ENCODE results near the gene CWC15.
"Not testable (repeated sequence)": the region's sequence is repeated elsewhere in the genome, so short reads cannot be mapped to it uniquely, and the experiment has no call there.

Gene CWC15

DNA sequence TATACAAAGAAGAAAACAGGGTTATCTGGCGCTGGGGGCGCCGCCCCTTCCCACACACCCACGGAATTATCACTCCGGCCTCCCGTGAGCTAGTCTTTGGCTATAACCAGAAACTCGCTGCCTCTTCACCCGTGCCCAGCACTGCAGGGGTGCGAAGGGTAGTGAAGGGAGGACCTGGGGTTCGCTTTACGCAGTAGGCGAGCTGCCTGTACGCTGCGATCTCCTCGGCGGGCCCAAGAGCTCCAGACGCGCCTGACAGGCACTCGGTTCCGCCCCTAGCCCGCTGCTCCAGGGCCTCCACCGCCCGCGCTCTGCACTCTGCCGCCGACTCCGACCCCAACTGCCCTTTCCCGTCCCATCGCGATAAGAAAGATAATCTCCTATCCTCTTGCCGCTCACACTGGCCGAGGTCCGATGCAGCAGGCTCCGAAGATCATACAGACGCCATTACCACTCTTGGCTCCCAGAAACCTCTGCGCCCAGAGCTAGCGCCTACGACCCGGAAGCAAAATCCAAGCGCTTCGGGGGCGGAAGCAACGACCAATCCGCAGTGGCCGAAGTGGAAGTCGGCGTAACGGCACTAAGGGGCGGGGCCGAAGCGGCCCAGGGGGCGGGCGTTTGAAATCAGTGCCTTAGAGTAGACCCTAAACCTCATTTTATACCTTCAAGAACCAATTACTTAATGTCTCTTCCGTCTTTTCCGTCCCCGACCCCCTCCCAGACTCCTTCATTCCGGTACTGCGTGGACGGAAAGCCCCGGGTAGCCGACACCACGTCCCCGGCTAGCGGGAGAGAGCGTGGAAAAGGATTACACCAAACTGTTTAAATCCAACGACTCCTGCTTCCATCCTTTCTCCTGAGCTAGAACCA is at the start of gene CWC15, which contains the start of gene KDM4D:
CWC15 (minus strand) TSS at position 458 of the 870 bp plus-strand sequence. CDS start 1,371 bp downstream, outside the sequence.
KDM4D (plus strand) TSS at position 611 of the 870 bp plus-strand sequence. CDS start 23,664 bp downstream, outside the sequence.
- peak; percentile 79 for DNase-seq

DNA sequence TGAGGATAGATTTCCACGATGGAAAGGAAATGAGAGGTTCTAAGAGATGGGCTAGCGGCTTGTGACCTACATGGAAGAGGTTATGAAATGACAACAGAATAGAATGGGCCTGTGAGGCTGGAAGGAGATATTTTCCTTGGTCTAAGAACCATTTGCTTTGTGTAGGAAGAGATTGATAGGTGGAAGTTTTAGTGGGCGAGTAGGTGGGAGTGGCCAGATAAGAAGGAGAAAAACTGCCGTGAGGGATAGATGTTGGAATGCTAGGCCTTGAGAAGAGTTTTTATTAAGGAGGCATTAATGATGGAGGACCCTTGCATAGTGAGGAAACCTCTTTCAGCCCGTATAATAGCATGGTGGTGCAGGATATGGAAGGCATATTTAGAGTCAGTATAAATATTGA is 48.1 kb upstream of the CWC15 start:
- DNase-seq = not testable (repeated sequence)

DNA sequence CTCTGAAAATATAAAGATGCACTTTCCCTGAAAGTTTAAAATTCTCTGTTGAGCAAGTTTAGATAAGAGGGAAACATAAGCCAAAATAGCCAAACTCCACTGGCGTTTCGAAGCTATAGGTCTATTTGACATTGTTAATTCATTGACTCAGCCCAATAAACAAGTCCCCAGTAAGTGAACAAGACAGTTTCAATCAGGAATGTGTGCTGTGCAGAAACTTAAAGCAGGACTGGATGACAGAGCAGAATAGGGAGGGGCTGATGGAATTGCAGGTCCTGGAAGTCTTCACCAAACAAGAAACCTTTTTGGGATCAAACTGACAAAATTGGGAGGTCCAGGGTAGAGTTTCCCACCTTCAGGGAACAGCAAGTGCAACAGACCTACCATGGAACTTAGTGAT is 42.8 kb upstream of the CWC15 start:
- DNase-seq = no peak

DNA sequence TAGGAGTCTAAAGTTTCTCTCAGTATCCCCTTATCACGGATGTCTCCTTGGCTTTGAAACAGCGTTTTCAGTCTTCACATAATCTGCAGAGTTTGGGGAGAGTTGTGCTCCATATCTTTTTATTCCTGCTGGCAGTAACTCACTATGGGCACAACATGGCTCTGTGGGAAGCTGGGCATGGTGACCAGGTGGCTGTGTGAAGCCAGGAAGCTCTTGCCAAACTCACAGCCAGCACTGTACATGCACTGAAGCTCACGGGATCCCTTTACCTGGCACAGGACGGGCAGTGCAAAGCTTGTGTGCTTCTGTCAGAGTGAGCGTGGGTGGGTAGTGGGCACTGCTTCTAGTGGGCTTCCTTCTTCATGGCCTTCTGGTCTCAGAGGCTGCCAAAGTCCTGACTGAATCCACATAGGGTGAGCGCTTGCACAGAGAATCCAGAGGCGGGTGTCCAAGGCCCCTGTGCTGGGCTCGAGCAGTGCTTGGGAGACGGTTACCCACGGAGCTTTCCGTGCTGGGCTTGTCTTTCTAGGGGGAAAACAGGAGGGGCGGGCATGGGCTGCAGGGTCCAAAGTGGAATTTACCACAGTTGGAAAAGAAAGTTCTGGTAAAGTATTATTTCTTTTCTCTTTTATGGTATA is 40.9 kb upstream of the CWC15 start:
- no peak for DNase-seq

DNA sequence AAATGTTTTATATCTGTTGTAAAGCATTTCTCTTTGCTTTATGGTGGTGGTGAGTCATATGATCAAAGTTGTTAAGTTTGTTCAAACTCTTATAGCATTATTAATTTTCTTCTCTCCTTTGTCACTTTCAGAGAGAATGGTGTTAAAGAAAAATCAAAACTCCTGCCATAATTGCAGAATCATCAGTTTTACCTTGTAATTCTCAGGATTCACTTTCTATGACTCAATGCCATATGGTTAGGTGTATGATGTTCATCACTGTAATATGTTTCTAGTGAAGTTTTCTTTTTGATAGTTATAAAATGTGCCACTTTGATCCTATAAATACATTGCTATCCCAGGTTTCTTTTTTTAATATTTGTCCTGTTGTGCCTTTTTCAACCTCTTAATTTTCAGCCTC is 38.0 kb upstream of the CWC15 start:
- no peak for DNase-seq

DNA sequence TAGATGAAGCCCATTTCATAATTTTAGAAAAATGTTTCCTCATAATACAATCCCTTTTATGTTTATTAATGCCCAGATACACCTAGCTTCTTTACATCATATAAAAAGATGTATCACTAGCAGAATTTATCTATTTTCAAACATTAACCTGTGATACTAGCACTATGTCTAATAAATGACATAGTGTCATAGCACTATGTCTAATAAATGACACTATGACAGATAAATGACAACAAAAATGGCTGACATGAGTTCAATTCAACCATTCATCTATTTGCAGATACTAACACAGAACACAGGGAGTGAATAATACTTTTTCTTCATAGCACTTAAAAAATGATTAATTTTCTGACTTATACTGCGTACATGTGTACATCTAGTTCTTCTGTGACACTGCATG is 32.3 kb upstream of the CWC15 start:
- DNase-seq = no peak

DNA sequence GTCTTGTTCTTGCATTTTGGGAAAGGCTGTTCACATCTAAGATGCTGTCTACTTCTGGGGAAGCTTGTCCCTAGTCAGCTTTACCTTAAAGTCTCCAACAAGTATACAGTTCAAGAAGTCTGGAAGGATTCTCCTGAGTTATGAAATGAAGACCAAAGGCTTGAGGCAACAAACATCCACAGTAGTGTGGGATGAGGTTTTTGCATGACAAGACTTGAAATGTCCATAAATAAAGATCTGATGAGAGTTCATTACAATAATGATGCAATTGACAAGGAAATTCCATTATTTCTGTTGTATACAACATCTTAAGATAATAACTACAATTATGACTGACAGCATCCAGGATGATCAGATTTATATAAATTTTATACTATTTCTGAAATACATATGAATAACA is 30.4 kb upstream of the CWC15 start:
- no peak for DNase-seq

DNA sequence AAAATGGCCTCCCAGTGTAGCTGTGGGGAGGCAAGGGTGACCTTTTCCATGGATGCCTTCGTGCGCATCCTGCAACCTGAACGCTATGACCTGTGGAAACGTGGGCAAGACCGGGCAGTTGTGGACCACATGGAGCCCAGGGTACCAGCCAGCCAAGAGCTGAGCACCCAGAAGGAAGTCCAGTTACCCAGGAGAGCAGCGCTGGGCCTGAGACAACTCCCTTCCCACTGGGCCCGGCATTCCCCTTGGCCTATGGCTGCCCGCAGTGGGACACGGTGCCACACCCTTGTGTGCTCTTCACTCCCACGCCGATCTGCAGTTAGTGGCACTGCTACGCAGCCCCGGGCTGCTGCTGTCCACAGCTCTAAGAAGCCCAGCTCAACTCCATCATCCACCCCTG is 24.9 kb upstream of the CWC15 start:
- DNase-seq = no peak

DNA sequence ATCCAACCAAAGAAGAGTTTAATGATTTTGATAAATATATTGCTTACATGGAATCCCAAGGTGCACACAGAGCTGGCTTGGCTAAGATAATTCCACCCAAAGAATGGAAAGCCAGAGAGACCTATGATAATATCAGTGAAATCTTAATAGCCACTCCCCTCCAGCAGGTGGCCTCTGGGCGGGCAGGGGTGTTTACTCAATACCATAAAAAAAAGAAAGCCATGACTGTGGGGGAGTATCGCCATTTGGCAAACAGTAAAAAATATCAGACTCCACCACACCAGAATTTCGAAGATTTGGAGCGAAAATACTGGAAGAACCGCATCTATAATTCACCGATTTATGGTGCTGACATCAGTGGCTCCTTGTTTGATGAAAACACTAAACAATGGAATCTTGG is 24.1 kb upstream of the CWC15 start:
- DNase-seq = no peak

DNA sequence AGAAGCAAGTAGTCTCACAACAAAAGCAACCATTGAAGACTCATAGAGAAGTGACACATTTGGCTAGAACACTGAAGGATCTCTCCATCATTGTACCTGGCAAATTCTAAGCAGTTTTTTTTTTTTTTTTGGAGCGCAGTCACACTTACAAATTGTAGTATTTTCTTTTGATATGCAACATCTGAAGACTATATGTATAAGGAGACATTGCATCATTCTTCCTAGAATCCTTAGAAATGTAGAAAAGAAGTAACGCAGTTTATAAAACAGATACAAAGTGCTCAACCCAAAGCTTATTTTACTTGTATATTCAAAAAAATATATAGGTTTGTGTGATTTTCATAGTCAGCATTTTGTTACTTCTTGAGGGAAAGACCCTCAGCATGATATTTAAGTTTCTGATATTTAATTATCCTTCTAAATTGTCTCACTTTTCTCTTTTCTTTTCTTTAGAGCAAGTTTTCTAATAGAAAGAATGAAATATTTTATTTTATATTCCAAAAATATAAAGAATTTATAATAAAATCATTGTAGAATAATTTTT is 20.1 kb upstream of the CWC15 start:
- DNase-seq = no peak

DNA sequence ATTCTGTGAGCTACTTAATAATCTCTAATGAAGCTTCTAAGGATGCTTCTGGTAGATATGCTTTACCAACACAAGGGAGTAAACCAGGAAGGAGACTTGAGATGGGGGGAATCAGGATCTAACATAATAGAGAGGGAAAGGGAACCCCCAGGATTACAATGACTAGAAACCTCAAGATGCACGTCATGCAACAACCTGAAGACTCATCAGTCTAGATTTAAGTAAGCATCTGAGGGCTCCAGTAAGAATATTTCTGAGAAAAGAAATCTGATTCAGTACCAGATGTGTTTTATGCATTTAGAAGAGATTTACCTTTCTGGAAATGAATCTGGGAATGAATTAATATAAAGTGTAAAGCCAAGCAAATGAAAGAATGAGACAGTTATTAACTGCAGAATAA is 15.4 kb upstream of the CWC15 start:
- no peak for DNase-seq

DNA sequence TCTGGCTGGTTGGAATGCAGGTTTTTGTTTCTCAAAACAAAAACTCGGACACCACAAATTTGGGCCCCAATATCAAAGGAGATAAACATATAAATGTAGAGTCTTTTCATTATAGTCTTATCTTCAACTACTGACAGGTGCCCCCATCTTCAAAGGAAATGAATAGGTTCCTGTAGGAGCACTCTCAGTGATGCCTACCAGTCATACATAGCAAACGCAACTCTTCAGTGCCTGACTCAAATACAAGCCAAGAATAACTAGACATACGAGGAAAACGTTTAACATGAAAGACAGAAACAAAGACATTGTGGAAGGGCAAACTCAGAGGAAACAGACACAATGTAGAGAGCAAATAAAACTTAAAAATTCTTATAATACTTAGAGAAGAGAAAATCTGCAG is 14.0 kb upstream of the CWC15 start:
- DNase-seq = no peak

DNA sequence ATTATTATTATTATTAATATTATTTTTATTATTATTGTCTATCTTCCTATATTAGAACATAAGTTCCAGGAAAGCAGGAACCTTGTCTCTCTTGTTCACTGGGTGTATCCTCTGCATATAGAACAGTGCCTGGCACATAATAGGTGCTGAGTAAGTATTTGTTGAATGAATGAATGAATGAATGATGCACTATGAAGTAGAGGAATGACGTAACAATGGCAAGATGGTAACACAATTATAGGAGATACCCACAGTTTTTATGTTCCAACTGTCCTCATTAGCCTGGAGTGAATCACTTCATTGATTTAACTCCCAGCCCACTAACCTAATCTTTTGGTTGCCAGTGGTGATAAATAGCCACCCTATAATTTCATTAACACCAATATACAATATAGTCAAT is 2.2 kb upstream of the CWC15 start:
- no peak for DNase-seq

DNA sequence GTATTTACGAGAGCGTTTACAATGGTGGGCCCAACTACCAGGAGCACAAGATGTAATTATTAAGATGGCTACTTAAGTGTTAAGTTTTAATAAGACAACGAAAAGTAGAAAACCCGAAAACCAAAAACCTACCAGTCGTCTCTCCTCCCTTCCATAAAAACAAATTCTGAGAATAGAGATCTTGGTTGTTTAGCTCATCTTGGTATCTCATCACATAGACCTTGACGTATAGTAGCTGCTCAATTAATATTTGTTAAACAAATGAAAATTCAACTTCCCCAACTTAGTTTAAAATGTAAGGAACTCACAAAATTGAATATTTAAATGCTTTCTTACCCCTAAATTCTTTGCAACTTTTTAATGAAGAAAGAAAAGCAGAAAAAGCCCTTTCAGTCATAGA is 822 bp upstream of the CWC15 start:
- no peak for DNase-seq

DNA sequence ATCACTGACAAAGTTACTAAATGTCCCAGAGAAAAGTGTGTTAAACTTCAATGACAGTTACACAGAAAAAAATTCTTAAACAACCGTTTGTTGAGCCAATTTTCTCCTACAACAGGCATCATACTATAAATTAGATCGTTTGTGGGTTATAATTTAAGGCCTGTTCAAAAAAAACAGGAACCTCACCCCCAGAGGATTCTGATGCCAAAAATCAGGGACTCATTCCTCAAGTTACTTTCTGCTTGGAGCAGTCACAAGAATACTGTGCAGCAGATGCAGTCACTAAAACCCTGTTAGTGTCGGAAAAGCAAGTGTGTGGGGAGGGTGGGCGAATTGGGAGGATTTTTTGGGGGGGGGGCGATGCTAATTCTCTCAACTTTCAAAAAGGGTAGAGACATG is 657 bp downstream of the CWC15 start:
- no peak for DNase-seq

DNA sequence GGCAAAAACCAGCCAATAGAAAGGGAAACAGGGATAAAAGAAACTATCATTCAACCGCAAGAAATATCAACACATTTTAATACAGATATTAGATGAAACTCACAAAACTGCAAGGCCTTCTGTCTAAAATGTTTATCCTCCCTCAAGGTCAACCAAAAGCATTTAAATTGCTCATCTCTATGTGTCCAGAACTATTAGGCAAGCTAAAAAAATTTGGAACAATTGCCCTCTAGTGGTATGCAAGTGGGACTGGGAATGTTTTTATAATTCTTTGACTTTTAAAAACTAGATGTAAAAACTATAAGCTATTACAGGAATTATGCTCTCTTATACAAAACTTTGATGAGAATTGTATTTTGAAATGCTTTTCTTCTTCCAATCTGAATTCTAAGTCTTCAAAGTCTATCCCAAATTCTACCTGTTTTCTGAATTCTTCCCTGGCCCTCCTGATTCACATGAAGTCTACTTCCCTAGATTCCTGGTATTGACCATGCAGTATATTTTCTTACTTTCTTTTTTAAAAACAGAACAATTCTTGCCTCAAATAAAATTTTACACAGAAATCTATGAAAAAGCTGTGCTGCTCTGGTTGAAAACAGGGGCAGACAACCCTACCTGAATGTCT is 4.9 kb downstream of the CWC15 start:
- no peak for DNase-seq

DNA sequence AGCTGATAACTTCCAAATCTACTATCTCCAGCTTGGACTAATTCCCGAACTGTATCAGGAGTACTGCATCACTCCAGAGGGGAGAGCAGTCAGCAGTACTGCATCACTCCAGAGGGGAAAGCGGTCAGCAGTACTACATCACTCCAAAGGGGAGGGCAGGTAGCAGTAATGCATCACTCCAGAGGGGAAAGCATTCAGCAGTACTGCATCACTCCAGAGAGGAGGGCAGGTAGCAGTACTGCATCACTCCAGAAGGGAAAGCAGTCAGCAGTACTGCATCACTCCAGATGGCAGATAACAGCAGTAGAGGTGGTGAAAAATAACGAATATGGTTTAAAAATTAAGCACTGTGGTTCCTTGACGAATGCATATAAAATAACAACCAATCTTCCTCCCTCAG is 8.4 kb downstream of the CWC15 start:
- DNase-seq = no peak

DNA sequence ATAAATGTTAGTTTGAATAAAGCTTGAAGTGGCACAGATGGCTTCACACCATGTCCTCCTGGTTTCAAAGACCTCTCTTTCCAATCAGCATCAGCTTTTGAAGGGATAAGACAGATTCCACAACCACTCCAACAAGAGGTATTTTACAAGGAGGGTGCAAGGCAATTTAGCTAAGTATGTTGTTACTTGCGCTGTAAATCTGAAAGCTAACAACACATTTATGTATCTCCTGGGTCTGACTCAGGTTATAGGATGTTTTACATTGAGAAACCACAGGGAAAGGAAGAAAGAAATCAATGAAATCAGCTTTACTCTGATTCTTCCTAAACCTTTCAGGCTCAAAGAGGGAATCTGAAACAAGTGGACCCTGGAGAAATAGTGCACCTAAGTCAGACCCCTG is 12.1 kb downstream of the CWC15 start:
- DNase-seq = no peak

DNA sequence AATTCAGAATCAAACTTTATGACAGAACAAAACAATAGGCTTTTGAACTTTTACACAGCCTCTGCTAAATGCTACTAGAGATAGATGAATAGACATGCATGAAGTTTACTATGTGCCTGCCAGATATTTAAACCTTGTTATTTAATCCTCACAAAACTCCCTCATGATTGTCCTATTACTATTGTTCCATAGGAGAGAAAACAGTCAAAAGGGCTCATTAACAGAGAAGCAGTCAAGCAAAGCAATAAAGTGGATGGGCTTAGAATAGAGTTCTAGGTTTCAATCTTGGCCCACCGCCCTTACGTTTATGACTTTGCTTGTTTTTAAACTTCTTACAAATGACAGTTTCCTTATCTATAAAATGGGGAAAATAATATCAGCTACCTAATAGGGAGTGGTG is 12.9 kb downstream of the CWC15 start:
- no peak for DNase-seq

DNA sequence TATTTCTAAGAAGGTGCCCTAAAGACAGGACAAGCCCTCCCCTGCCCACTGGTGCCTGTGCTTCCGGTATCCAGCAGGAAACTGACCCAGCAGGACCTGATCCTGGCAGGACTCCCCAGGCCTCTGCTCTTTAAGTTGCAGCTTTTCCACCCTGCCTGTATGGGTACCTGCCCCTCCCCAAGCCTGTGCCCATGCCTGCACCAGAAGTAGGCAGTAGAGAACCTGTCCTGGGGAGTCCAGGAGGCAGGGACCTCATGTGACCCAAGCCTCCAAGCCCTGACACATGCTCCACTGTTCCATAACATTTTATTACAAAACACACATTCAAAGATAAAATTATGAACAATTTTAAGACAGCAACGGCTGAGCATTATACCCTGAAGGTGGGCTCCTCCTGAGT is 14.2 kb downstream of the CWC15 start:
- no peak for DNase-seq

DNA sequence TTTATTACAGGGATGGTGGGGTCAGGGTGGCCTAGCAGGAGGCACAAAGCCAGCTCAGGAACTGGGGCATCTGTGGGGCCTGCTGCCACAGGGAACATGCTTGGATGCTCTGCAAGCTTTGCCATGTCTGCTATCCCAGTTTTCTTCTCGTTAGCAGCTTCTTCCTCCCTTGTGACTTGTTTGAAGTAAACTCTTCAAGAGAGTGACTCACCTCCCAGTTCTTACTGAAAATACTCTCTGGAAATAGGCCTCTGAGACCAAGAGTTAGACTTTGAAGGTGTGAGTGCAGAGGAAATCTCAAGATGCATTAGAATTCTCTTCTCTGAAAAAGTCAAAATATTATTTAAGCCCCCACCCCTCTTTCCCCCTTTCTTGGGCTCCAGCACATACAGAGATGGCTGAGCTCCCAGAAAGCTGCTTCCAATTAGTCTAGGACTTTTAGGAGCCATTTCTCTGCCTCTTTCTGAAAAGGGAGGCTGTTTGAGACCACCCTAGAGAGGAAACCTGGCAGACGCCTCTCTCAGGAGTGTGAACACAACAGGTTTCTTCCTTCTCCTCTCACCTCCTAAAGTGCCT is 15.1 kb downstream of the CWC15 start:
- no peak for DNase-seq

DNA sequence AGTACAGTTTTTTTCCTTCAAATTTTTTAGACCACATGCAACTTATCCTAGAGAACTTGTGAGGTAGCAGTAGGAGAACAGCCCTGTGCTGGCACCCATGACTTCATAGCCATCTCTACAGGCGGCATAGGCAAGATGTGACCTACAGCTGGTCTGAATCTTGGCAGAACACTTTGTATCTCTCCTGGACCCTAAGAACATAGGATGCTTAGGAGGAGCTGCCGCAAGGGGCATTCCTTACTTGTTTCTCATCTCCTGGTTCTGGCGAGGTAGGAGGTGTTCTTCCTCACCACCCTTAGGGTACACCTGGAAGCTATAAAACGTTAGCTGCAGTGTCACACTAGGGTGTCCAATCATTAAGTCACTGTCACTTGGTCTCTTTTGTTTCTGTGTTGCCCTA is 16.4 kb downstream of the CWC15 start:
- DNase-seq = no peak

DNA sequence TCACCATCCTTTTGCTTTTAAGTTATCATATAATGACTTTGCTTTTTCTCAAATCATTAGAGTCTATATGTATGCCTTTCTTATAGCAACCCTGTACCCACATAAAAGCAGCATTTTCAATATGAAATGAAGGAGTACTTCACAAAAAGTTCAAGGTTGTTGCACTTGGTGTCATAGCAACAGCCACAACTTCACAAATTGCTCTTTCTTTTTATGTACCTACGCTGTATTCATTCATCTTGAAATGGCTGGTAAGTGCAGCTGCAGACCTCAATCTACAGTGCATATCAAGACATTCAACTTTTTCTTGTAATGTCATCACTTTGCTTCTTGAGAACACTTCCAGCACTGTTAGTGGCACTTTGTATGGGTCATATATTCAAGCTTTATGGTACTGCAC is 18.6 kb downstream of the CWC15 start:
- DNase-seq = no peak
